Pancreas (tissue), 10 donors: ENCODE data around the gene NELL1. TPM values are rescaled to one million over a fixed set of nuclear protein-coding genes. Genes with fewer than 3 reads are reported as not detected.

Experiments
- ATAC-seq, 4 donors: fragments of 200-7000 bp; cut with Tn5 transposase; one replicate each; pipeline versions ENCODE4 v1.8.0 to v1.9.1; 2020; ENCODE audit warnings: mild to moderate bottlenecking in 4 of 4, moderate library complexity in 4 of 4
- DNase-seq, 6 donors: peaks; one replicate each; pipeline ENCODE4 v3.0.0-alpha.2; 2020
- FAIRE-seq: peaks from 2 replicates; lab custom pipeline; 2012; peaks lifted over from hg19 to GRCh38; lab: Jason Lieb, UNC
- H3K27ac ChIP-seq, 4 donors: fragments of 200-600 bp; sonication (generic); 1 replicate in 3 of 4; 2 replicates in 1 of 4; pipeline versions ENCODE4 v1.5.0 to v1.8.0; 2020
- H3K27me3 ChIP-seq, 4 donors: fragments of 200-600 bp; one replicate each; pipeline ENCODE4 v1.8.0; 2021
- H3K36me3 ChIP-seq, 3 donors: fragments of 200-600 bp; sonication (generic) in 1 of 3; one replicate each; pipeline versions ENCODE4 v1.5.0 to v1.8.0; 2020 to 2021
- H3K4me1 ChIP-seq, 3 donors: fragments of 200-600 bp; one replicate each; pipeline ENCODE4 v1.8.0; 2021
- H3K4me3 ChIP-seq, 4 donors: fragments of 200-600 bp; sonication (generic) in 2 of 4; one replicate each; pipeline versions ENCODE4 v1.5.0 to v1.8.0; 2020 to 2021
- H3K9me3 ChIP-seq, 4 donors: fragments of 200-600 bp; one replicate each; pipeline ENCODE4 v1.8.0; 2021
- WGBS, 2 donors: extraction: QIAGEN DNeasy Blood & Tissue Kit; methylation state at CpG; one replicate each; pipeline ENCODE4 v1.1.7; 2013; 5-methylcytosine and 5-hydroxymethylcytosine counted together
- intact Hi-C, 3 donors: fragments of 100-400 bp; cut with DNase I; formaldehyde crosslinking; loops; one replicate each; pipeline versions ENCODE4 v1.11.1 to v1.14.2; 2022
- polyA plus RNA-seq, 2 donors: library from polyadenylated mRNA; stranded (reverse); fragments of 200-250 nt; gene quantifications; one replicate each; pipeline ENCODE4 v1.2.3, GENCODE V29; 2013
- total RNA-seq, 6 donors: library from RNA; stranded (reverse); fragmentation: NEBNext Ultra II Directional in 4 of 6; extraction: Animal tissue kit (Norgen Biotek cat#: 25700) in 4 of 6; gene quantifications; one replicate each; pipeline versions ENCODE4 v1.2.1 to v1.2.4, GENCODE V29; 2021 to 2023
- TF ChIP-seq, protein P1 (sequence below), 4 donors: fragments of 200-600 bp; sonication (generic) in 3 of 4; IDR thresholded peaks; one replicate each; pipeline versions ENCODE4 v1.5.0 to v1.8.0; 2021; ENCODE audit warnings: antibody characterized with exemption in 4 of 4
- donor health status: healthy with polysubstance abuse.
- donor health status: DM: no; HTN: no; CAD: no; lungs with moderate emphysema.
- donor health status: DM: no; HTN: no; CAD: no.
- donor health status: control.
- donor health status: control.
- donor health status: Bipolar disorder and iron deficiency.
- donor health status: DM: yes; HTN: yes; CAD: no.
- donor health status: DM: no; HTN: no; CAD: no.
- donor health status: DM: no; HTN: no; CAD: no.
- donor health status: DM: yes; HTN: yes; CAD: no.

The NELL1 gene
- total and polyA plus RNA-seq, 8 donors, result not detected

DNA sequence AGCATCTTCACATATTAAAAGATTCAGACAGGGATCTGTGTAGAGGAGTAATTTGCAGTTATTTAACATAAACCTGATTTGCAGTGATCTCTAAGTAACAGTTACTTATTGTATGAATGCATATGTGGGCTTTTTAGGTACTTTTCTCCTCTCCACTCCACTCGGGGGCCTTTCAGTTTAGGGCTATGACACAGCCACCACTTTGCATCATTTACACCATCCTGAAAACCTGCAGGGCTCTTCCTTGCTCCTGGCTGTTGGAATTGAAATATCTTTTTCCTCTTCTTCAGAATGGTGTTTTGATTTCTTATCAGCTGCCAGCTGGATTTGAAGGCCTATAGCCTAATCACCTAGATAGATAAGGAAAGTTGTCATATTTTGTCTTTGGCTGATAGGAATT, 580.8 kb downstream of the NELL1 start:
- H3K9me3 ChIP-seq, result no peaks in the 10 kb centered on the region
- H3K4me3 ChIP-seq, result no peak overlapping the region
- intact Hi-C loops, result no loop called here
- DNase-seq (no peak), ATAC-seq (no peak), FAIRE-seq (no peak)
- no peaks in the 10 kb centered on the region for H3K27me3 ChIP-seq
- no peak overlapping the region for H3K27ac ChIP-seq
- H3K36me3 ChIP-seq, result no peaks in the 10 kb centered on the region
- no peaks in the 10 kb centered on the region for H3K4me1 ChIP-seq
- TF ChIP-seq, protein P1, sequence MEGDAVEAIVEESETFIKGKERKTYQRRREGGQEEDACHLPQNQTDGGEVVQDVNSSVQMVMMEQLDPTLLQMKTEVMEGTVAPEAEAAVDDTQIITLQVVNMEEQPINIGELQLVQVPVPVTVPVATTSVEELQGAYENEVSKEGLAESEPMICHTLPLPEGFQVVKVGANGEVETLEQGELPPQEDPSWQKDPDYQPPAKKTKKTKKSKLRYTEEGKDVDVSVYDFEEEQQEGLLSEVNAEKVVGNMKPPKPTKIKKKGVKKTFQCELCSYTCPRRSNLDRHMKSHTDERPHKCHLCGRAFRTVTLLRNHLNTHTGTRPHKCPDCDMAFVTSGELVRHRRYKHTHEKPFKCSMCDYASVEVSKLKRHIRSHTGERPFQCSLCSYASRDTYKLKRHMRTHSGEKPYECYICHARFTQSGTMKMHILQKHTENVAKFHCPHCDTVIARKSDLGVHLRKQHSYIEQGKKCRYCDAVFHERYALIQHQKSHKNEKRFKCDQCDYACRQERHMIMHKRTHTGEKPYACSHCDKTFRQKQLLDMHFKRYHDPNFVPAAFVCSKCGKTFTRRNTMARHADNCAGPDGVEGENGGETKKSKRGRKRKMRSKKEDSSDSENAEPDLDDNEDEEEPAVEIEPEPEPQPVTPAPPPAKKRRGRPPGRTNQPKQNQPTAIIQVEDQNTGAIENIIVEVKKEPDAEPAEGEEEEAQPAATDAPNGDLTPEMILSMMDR (IDR thresholded peaks at IDR 0.05), result no peak
- 0 to 11% methylated on average over 1 of the region's 1 CpG for WGBS, 2 donors

DNA sequence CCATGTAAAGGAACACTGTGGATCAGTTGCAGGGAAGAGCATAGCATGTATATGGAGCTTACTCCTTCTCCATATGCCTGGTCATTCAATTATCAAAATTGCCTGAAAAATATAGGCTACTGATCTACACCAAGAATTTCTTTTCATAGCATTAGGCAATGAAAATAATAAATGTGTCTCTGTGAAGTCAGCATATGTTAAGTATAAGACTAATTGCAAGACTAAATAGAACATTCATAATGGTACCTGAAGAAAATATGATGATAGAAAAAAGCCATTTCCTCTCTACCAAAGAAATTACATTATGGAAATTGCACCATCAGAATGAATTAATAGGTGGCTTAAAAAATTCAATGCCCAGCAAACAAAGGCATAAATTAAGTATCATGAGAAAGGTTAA, 584.7 kb downstream of the NELL1 start:
- H3K4me1 ChIP-seq, result no peaks in the 10 kb centered on the region
- FAIRE-seq (no peak), DNase-seq (no peak), ATAC-seq (no peak)
- no peaks in the 10 kb centered on the region for H3K9me3 ChIP-seq
- TF ChIP-seq, protein P1 (IDR thresholded peaks at IDR 0.05), result no peak
- H3K36me3 ChIP-seq, result no peaks in the 10 kb centered on the region
- no peak overlapping the region for H3K27ac ChIP-seq
- intact Hi-C loops, result no loop called here
- H3K27me3 ChIP-seq, result no peaks in the 10 kb centered on the region
- H3K4me3 ChIP-seq, result no peak overlapping the region

DNA sequence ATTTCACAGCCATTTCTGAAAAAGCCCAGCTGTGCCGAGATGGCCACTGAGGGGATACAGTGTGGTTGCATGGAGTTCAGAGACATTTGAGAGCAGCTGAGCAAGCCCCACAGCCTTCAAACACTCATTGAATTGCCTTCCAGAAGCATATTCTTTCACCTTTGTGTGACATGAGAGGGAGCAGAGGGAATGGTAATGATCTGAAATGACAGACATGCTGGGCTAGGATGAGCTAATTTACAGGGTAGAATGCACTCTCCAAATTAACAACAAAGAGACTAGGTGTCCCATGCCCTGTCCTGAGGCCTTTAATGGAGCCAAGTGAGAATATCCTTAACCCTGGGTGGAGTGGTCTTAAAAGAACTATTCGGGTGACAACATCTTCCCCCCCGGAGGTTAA, 585.4 kb downstream of the NELL1 start:
- DNase-seq (no peak), FAIRE-seq (no peak), ATAC-seq (no peak)
- Histone ChIP-seq H3K27me3 (no peaks in the 10 kb centered on the region), H3K36me3 (no peaks in the 10 kb centered on the region), H3K9me3 (no peaks in the 10 kb centered on the region), H3K27ac (no peak overlapping the region), H3K4me3 (no peak overlapping the region), H3K4me1 (no peaks in the 10 kb centered on the region)
- 53 to 70% methylated on average over 3 of the region's 3 CpGs for WGBS, 2 donors
- TF ChIP-seq, protein P1 (IDR thresholded peaks at IDR 0.05), result no peak
- intact Hi-C loops, result no loop called here

GRCh38 chr11:21257461-21257860, 588.1 kb downstream of the NELL1 start:
- ATAC-seq (no peak), FAIRE-seq (no peak), DNase-seq (no peak)
- H3K27me3 ChIP-seq, result no peaks in the 10 kb centered on the region
- H3K4me3 ChIP-seq, result no peak overlapping the region
- intact Hi-C loops, result no loop called here
- no peaks in the 10 kb centered on the region for H3K4me1 ChIP-seq
- H3K9me3 ChIP-seq, result no peaks in the 10 kb centered on the region
- no peaks in the 10 kb centered on the region for H3K36me3 ChIP-seq
- TF ChIP-seq, protein P1 (IDR thresholded peaks at IDR 0.05), result no peak
- H3K27ac ChIP-seq, result no peak overlapping the region

- FAIRE-seq (no peak), DNase-seq (no peak), ATAC-seq (no peak)
- Histone ChIP-seq H3K36me3 (no peaks in the 10 kb centered on the region), H3K9me3 (no peaks in the 10 kb centered on the region), H3K4me1 (no peaks in the 10 kb centered on the region), H3K4me3 (no peak overlapping the region), H3K27me3 (no peaks in the 10 kb centered on the region), H3K27ac (no peak overlapping the region)
- TF ChIP-seq, protein P1 (IDR thresholded peaks at IDR 0.05), result no peak
- 45 to 48% methylated on average over 2 of the region's 2 CpGs for WGBS, 2 donors
- intact Hi-C loops, result no loop called here
Measured at GRCh38 chr11:21258414-21258813, 589.0 kb downstream of the NELL1 start.
